GM21390 (cell line): ENCODE measurements around the gene HLA-DQA1.
A peak's percentile ranks its signal among the peaks of the same experiment; 100 is the strongest.
"Not testable (repeated sequence)": the region's sequence is repeated elsewhere in the genome, so short reads cannot be mapped to it uniquely, and the experiment has no call there.

ENCODE experiments used
- ATAC-seq: cut with Tn5 transposase; IDR thresholded peaks from one replicate; pipeline ENCODE4 v1.9.1; 2021; ENCODE audit not compliant: unreplicated experiment

Gene HLA-DQA1

DNA sequence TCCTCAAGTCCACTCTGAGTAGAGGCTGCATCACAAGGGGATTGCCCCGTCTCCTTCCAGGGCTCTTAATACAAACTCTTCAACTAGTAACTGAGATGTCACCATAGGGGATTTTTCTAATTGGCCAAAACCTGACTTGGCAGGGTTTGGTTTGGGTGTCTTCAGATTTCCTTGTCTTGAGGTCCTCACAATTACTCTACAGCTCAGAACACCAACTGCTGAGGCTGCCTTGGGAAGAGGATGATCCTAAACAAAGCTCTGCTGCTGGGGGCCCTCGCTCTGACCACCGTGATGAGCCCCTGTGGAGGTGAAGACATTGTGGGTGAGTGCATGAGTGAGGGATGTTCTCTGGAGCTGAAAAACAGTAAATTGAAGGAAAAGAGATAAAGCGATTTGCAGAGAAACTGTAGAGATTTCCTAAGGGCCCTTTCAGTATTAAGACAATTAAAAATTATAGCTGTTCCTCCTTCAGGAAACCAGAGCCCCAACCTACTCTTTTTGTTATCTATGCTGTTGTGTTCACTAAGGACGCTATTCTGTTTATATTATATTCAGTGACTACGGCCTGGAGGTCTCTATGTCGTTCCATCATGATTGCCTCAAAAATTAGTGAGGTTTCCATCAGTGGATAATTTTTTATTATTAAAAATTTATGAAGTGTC lies at the start of gene HLA-DQA1:
Gene HLA-DQA1 (plus strand): TSS at position 188 of the 662 bp plus-strand sequence. CDS start 53 bp downstream, at position 241.
- peak; percentile 67 for ATAC-seq

DNA sequence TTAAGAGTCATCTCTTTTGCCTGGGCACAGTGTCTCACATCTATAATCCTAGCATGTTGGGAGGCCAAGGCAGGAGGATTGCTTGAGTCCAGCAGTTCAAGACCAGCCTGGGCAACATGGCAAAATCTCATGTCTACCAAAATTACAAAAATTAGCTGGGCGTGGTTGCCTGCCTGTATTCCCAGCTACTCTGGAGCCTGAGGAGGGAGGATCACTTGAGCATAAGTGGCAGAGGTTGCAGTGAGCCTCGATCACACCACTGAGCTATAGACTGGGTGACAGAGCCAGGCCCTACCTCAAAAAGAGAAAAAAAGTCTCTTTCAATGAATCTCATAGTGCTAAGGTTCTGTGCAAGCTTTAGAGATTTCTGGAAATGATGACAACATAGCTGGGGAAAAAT lies 49.0 kb upstream of the HLA-DQA1 start:
- ATAC-seq, result no peak

DNA sequence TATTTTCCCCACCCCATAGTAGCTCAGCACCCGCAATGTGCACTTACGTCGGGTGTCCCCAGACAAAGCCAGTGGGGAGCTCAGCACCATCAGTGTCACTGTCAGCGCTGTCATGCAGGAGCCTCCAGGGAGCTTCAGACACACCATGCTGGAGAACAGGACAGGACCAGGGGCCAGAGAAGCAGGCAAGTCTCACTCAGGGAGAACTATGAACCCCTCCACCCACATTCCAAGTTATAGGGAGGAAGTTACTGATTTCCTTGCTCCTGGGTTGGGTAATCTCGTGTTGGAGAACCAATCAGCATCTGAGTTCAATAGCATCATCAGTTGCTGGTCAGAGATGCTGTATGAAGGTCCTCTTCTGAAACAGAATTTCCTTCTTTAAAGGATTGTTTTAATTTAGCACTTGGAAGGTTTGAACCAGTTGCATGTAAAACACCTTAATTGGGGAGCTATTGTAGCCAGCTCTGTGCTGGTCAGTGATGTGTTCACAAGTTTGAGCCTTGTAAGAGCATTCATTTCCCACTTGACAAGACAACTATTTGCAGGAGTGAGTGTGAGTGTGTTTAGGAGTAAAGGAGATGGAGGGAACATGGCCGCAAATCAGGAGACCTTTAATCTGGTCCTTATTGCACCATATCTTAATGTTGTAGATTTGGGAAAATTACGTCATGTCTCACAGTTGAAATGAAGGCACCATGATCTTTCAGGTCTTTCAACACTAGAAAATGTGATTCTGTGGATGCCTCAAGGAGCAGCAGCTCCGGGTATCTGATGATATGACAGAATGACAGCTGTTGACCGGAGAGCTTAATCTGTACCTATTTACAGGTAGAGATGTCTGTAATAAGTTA lies 47.4 kb upstream of the HLA-DQA1 start, which contains the start of gene HLA-DRB1:
Gene HLA-DRB1 (minus strand): TSS at position 253 of the 854 bp plus-strand sequence. CDS start 106 bp downstream, at position 147.
- ATAC-seq, result peak; percentile 94

DNA sequence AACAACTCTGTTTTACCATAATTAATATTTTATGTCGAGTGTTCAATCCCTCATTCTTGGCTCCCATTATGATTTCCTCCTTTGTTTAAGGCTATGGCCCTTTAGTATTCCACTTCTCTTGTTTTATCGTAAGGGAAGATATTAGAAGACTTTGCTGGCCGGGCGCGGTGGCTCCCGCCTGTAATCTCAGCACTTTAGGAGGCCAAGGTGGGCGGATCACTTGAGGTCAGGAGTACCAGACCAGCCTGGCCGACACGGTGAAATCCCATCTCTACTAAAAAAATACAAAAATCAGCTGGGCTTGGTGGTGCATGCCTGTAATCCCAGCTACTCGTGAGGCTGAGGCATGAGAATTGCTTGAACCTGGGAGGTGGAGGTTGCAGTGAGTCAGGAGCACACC lies 46.5 kb upstream of the HLA-DQA1 start:
- ATAC-seq, result not testable (repeated sequence)

DNA sequence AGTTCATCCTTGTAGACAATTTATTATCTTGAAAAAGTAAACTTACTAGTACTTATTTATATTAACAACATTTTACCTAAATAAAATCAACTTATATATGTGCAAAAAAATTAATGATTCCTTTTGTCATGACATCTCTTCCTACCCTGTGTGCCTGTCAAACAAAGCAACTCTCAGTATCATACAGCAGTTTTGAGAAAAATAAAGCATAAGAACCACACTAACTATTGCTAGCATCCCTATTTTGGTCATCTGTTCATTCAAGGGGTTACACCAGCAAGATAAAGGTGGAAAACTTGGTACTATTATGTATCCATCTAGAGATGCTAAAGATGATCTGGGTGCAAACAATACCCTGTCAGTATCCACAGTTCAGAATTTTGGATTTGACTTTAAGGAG lies 40.2 kb upstream of the HLA-DQA1 start:
- no peak for ATAC-seq

DNA sequence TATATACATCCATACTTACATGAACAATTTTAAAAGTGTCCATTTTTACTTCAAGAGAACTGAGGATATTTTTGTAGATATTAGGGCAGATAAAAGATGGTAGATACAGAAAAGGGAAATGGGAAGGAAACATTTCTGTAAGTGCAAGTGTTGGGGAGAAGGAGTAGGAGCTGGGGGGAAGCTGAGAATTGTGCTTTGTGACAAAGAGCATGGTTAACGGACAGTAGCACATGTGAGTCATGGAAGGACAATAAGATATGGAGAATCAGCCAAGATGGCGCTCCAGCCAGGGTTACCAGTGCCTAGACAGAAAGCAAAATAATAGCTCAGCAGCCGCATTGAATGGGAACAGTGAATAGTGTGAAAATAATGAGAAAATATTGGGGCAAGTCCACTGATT lies 34.8 kb upstream of the HLA-DQA1 start:
- no peak for ATAC-seq

DNA sequence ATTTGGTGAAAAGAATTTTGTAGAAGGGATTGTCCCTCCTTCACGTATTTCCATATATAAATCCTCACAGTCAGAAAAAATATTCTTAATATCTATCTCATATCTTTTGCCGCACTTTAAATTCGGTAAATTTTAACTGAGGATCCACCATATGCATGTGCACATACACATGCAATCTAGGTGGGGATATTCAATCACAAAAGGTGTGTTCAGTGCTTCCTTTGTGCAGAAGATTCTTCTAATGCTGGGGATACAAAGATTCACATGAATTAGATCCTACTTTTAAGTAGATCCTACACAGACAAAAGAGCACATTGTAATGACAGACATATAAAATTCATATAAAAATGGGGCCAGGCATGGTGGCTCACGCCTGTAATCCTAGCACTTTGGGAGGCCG lies 34.0 kb upstream of the HLA-DQA1 start:
- ATAC-seq, result no peak

DNA sequence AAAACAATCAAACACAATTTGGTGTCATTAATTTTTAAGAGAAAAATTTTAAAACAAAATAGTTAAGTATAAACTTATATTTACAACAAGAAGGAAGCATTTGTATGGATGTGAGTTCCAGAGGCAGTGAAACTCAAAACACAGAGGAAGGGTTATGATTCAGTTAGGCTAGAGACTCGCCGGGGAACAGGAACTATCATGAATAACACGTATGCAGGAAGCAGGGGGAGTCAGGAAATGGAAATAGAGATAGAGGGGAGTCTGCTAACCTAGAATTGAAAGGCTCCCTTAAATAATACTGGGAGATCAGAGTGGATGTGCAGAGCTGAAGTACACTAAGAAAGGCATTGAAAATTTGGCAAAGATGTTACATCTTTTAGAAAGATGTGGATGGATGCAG lies 33.3 kb upstream of the HLA-DQA1 start:
- ATAC-seq, result no peak

DNA sequence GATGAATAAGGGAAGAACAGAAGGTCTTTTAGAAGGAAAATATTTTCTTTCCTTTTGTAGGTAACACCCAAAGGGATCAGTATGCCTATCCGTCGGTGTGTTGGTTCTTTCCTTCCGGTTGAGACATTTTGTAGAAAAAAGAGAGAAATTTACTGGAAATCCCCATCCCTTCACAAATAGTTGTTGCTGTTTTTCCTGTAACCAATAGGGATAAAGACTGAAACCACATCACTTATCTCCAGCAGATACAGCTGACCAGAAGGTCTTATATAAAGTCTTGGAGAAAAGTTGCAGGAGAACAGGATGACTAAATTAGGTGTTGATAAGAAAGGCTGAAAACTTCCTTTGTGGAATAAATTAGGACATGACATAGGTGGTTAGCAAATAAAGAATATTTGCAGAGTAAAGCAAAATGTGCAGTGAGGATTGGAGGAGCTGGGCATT lies 32.8 kb upstream of the HLA-DQA1 start:
- no peak for ATAC-seq

DNA sequence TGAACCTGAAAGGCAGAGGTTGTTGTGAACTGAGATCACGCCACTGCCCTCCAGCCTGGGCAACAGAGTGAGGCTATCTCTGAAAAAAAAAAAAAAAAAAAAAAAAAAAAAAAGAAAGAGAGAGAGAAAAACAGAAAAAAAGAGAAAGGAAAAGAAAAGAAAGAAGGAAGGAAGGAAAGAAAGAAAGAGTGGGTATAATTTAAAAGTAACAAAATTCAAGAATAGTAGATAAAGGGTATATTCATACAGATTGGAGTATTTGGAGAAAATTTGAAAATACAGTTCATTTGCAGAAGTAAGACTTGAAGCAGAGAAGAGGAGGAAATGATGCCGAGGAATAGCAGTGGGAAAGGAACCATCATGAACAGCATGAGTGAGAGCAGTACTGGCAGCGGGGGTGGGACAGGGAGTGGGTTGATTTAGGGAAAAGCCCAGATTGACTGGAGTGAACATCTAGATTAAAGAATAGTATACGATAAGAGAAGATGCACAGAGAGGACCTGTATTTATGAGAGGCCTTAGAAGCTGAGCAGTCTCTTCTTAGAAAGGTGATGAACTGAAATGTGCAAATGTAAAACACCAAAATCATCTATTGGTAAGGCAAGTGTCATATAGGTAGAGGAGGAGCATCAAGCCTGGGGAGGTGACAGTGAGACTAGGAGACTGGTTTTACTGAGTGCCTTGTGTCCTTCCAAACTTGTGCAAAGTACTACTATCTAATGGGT lies 29.8 kb upstream of the HLA-DQA1 start:
- no peak for ATAC-seq

DNA sequence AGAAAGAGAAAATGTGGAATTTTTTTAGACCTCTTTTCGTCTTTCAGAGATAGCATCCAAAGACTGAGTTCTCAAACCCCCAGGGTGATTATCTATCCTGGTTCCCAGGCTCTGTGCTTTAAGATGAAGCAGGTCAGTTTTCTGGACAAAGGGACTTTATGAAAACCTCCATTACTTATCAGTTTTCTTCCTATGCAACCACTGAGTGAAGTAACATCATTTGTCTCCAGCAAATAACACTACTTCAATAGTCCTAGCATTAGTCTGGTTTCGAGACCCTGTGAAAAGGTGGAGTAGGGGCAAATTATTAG lies 29.3 kb upstream of the HLA-DQA1 start:
- no peak for ATAC-seq

DNA sequence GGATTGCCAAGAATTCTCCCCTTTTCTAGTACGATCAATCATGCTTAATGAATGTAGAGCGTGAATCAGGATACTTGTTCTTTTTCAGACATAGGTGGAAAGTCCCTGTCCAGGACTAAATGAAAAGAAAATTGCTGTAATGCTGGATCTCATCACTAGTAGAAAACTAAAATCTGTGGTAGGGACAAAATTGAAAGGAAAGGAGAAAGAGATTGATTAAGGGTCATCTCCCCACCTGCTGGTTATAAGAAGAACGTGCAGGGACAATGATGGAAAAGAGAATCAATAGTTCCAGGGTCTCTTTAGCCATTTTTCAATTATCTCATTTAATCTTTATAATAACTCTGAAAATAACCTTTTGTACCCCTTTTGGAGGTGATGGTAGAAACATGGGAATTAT lies 28.8 kb upstream of the HLA-DQA1 start:
- no peak for ATAC-seq

DNA sequence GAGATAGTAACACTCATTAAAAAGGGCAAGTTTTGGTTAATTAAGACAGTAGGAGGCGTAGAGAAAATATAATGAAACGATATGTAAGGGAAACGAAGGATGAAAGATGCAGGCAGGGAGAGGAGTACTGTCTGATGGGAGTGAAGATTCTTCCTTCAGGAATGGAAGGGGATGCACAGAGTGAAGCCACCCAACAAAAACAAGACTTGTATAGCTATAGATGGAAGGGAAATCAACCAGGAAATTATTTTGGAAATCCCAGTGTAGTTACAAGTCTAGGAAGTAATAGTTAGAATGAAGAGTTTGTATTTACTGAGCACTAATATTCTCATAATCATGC lies 27.8 kb upstream of the HLA-DQA1 start:
- ATAC-seq, result no peak

DNA sequence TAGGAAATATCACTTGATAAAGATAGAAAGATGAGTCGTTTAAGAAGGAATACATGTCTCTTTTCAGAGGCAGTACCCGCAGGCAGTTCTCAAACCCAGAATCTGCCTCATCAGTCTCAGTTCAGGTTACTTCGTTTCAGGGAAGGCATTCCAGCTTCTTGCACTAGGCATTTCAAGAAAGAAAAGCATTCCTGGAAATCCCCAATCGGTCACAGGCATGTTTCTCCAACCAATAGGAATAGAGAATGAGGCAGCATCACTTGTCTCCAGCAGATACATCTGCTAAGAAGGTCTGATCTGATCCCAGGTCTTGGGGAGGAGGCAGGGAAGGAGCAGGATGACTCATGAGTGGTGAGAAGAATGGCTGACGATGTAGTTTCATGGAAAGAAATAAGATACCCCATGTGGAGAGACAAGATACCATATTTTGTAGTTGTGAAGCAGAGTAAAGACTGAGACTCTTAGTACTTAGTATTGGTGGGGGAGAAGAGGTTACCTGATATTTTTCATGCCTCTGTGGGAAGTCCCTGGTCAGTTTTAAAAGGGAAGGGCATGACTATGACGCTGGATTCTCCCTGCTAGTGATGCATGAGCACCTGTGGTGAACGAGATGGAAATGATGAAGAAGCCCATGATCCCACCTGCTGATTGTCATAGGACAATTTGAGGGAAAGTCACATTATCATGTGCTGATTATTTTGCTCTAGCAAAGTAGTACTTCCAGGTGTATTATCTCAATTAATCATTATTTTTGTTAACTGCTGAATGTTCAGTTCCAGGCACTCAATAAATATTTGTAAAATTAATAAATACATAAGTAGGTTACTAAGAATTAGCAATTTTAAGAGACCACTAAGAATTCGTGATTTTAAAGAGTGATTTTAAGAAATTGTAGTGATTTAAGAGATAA lies 27.2 kb upstream of the HLA-DQA1 start:
- peak; percentile 88 for ATAC-seq

DNA sequence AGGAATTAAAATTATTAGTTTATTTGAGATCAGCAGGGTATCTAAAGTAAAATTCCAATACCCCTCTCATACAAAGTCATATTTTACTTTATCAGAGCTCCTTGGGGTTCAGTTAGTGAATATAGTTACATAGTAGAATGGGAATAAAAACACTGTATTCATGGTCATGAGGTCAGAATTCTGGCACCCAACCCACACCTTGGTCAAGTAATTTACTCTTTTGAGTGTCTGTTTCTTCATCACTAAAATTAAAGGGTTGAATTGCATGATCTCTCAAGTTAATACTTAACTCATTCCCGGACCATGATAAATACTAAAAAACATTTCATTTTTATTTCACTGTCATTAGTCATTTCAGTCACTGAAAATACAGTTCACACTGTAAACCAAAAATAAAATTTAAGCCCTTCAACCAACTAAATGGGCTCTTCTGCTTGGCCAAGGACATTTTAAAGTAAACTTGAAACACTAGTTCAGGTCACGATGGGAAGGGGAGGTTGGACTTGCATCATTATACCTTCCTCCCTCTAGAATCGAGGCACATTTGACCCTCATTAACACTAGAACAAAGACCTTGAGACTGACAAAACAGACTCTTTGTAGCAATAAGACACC lies 26.4 kb upstream of the HLA-DQA1 start:
- no peak for ATAC-seq

DNA sequence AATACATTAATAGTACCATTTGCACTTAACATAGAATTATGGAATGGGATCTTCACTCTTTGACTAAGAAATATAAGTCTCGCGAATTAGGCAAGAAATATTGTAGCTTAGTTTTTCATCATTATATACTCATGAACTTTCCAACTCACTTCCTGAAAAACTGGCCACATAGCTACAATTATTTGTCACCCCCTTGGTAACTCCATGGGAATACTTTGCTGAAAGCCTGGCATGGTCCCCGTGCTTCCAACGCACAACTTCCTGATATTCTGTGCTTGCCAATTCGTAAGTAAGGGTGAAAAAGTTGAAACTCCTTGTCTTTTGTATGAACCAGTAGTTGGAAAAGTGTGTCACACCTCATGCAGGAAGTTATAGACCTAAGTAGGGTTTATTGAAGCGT lies 23.7 kb upstream of the HLA-DQA1 start:
- ATAC-seq, result no peak

DNA sequence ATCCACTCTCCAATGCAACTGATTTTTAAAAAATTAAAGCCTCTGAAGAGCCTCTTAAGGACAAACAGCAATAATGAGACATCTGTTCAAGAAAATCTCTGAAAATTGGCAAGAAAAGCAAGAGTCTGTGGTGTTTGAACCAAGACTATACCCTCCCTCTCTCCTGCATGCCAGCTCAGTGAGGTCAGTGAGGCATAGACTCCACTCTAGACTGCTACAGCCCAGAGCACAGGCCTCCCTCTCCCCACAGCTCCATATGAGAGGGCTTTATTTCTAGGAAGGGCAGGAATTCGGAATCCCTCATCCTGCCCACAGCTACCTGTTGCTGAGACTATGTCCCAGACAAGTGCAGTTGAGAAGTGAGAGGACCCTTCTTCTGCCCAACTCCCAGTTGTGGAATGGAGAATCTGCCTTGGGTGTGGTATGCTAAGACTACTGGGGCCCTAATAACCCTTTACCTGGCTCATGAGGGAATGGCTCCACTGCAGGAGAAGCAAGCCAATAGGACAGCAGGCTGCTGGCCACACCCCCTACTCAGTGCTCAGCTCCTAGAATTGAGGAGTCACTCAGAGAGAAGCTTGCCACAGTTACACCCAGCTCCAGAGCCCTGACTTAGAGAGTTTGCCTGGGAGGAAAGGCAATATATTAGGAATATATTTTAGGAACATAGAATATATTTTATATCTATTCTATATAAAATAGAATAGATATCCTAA lies 22.7 kb upstream of the HLA-DQA1 start:
- no peak for ATAC-seq

DNA sequence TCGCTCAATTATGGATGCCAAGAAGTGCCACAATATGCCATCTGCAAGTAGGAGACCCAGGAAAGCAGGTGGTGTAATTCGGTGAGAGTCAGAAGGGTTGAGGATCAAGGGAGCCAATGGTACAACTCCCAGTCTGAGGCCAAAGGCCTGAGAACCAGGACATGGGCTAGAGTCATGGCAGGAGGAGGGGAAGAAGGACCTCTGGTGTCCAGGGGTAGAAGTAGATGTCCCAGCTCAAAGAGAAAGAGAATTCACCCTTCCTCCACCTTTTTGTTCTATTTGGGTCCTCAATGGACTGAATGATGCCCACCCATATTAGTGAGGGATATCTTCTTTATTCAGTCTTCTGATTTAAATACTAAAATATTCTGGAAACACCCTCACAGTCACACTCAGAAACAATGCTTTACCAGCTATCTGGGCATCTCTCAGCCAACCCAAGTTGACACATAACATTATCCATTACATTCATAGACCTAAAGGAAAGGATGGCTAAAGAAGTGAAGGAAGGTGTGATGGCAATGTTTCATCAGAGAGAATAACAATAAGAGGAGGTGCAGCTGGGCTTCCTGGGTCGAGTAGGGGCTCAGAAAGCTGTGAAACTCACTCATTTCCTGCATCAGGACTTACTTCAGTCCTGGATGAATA lies 21.2 kb upstream of the HLA-DQA1 start:
- ATAC-seq, result no peak

DNA sequence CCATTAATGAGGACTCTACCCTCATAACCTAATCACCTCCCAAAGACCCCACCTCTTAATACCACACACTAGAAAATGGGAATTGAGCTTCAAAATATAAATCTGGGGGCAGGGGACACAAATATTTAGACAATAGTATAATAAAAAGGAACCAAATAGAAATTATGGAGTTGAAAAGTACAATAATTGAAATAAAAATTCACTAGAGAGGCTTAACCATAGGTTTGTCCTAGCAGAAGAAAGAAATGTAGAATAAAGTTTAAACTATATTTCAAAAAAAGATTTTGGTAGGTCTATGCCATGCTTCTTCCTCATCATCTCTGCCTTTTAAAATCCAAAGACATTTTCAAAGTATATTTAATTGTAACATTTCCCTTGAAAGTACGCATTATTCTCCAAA lies 19.5 kb upstream of the HLA-DQA1 start:
- ATAC-seq, result no peak
